ENCODE measurements around the gene NDC80.

NDC80 gene

DNA sequence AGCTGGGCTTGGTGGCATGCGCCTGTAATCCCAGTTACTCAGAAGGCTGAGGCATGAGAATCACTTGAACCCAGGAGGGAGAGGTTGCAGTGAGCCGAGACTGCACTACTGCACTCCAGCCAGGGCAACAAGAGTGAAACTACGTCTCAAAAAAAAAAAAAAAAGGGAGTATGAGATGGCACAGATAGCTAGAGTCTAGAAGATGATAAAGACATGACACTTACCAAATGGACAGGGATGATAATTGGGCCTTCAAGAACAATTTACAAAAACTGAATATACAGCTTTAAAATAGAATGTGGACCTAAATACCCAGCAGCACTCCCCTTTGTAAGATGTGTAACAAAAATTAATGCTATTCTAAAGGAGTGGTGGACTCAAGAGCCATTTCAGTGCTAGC lies 2.8 kb upstream of the NDC80 start:
- Histone ChIP-seq H2AFZ (ENCODE audit: low read length) (no peak overlapping the region), H3K27me3 (replicated peaks; ENCODE audit: insufficient read depth, low read length) (no peaks in the 10 kb centered on the region), H4K20me1 (ENCODE audit: insufficient read depth, low read length) (no peaks in the 10 kb centered on the region), H3F3A (ENCODE audit: insufficient read depth, low read length) (no peaks in the 10 kb centered on the region), H3K79me2 (ENCODE audit: low read length) (peaks cover 63% of the 10 kb centered on the region), H3K4me3 (ENCODE audit: low read length) (no peak overlapping the region), H3K9me3 (replicated peaks; ENCODE audit: insufficient read depth, low read length) (no peaks in the 10 kb centered on the region), H3K4me2 (ENCODE audit: low read depth, low read length) (no peak overlapping the region), H3K9ac (ENCODE audit: low read length) (no peak overlapping the region), H3K4me1 (ENCODE audit: low read length) (peaks cover 8% of the 10 kb centered on the region), H3K9me2 (replicated peaks; ENCODE audit: insufficient read depth, low read length) (no peaks in the 10 kb centered on the region), H3K36me3 (replicated peaks; ENCODE audit: insufficient read depth, low read length) (no peaks in the 10 kb centered on the region), H3K27ac (ENCODE audit: low read length) (no peak overlapping the region)
- TF ChIP-seq, protein P1, sequence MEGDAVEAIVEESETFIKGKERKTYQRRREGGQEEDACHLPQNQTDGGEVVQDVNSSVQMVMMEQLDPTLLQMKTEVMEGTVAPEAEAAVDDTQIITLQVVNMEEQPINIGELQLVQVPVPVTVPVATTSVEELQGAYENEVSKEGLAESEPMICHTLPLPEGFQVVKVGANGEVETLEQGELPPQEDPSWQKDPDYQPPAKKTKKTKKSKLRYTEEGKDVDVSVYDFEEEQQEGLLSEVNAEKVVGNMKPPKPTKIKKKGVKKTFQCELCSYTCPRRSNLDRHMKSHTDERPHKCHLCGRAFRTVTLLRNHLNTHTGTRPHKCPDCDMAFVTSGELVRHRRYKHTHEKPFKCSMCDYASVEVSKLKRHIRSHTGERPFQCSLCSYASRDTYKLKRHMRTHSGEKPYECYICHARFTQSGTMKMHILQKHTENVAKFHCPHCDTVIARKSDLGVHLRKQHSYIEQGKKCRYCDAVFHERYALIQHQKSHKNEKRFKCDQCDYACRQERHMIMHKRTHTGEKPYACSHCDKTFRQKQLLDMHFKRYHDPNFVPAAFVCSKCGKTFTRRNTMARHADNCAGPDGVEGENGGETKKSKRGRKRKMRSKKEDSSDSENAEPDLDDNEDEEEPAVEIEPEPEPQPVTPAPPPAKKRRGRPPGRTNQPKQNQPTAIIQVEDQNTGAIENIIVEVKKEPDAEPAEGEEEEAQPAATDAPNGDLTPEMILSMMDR (IDR thresholded peaks at IDR 0.05; ENCODE audit: low read length): no peak
- TF ChIP-seq EZH2 (optimal IDR thresholded peaks at IDR 0.05; ENCODE audit: low read depth, low read length) (no peak), EZH2phosphoT487 (IDR thresholded peaks at IDR 0.05; ENCODE audit: low read length) (no peak)
- DNase-seq: no peak

DNA sequence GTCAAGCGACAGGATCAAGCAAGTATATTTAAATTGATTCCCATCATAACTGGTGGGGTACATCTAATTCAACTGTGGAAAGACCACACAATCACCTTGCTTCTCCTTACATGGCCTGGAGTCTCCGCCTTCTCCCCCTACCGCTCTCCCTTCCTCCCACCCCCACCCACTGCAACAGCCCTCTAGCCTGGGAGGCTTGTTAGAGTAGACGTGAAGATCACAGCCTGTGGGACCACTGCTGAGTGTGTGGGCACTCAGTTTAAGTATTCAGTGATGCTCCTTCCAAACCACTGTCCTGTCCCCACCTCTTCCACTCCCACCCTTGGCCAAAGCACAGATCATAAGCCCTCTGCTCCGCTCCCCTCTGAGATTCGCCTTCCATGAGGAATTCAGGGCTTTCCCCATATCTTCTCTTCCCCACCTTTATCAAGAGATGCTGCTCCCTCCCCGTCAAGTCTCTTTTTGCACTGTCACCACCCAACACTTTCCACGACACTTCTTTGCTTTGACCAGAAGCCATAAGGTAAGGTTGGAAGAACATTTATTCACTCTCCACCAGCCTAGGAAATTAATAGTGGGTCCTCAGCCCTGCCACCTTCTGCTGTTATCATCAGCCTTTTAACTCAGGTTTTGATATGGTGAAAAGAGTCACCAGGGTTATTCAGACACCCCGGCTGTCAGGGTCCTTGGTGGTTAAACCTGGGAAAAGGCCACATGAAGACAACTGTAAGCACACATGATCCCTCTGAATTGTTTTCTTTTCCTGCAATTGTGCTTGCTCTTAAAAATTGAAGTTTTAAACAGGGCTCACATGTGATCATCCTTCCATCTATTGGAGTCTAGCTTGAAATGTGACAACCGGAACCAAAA lies 1.8 kb upstream of the NDC80 start:
- no peak for DNase-seq
- H3K9me2 ChIP-seq (replicated peaks; ENCODE audit: insufficient read depth, low read length): no peaks in the 10 kb centered on the region
- no peaks in the 10 kb centered on the region for H3F3A ChIP-seq (ENCODE audit: insufficient read depth, low read length)
- H4K20me1 ChIP-seq (ENCODE audit: insufficient read depth, low read length): no peaks in the 10 kb centered on the region
- H3K27me3 ChIP-seq (replicated peaks; ENCODE audit: insufficient read depth, low read length): no peaks in the 10 kb centered on the region
- no peak overlapping the region for H2AFZ ChIP-seq (ENCODE audit: low read length)
- H3K9ac ChIP-seq (ENCODE audit: low read length): no peak overlapping the region; the same call in 1 of the 2 replicates
- H3K27ac ChIP-seq (ENCODE audit: low read length): no peak overlapping the region
- H3K9me3 ChIP-seq (replicated peaks; ENCODE audit: insufficient read depth, low read length): no peaks in the 10 kb centered on the region
- no peaks in the 10 kb centered on the region for H3K36me3 ChIP-seq (replicated peaks; ENCODE audit: insufficient read depth, low read length)
- peaks cover 12% of the 10 kb centered on the region for H3K4me1 ChIP-seq (ENCODE audit: low read length)
- peak overlapping the region; percentile 87 for H3K4me3 ChIP-seq (ENCODE audit: low read length)
- TF ChIP-seq, protein P1 (IDR thresholded peaks at IDR 0.05; ENCODE audit: low read length): no peak
- no peak for TF ChIP-seq EZH2phosphoT487 (IDR thresholded peaks at IDR 0.05; ENCODE audit: low read length)
- no peak for TF ChIP-seq EZH2 (optimal IDR thresholded peaks at IDR 0.05; ENCODE audit: low read depth, low read length)
- H3K4me2 ChIP-seq (ENCODE audit: low read depth, low read length): peak overlapping the region; percentile 86
- peaks cover 72% of the 10 kb centered on the region for H3K79me2 ChIP-seq (ENCODE audit: low read length)

DNA sequence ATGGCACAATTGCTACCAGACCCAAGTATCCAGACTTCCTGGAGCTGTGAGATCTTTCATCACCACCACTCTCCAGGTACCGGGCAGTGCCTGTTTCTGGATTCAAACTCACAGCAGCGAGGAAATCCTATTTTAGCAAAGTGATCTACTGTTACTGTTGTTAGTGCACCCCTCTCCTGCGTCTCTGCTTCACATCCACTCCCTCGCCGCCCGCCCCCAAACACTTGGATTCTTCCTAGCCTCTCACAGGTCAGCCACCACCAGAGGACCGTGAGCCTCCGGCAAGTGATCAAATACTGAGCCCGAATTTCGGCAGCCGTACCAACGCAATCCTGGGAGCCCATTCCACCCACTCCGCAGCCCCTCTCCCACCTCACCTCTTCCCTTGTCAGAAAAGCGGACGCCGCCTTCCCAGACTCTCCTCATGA lies 571 bp upstream of the NDC80 start:
- peak overlapping the region; percentile 87 for H3K4me3 ChIP-seq (ENCODE audit: low read length)
- H3K27me3 ChIP-seq (replicated peaks; ENCODE audit: insufficient read depth, low read length): no peaks in the 10 kb centered on the region
- H3F3A ChIP-seq (ENCODE audit: insufficient read depth, low read length): no peaks in the 10 kb centered on the region
- H3K4me1 ChIP-seq (ENCODE audit: low read length): peaks cover 12% of the 10 kb centered on the region
- H4K20me1 ChIP-seq (ENCODE audit: insufficient read depth, low read length): no peaks in the 10 kb centered on the region
- peak overlapping the region; percentile 86 for H3K4me2 ChIP-seq (ENCODE audit: low read depth, low read length)
- no peaks in the 10 kb centered on the region for H3K9me3 ChIP-seq (replicated peaks; ENCODE audit: insufficient read depth, low read length)
- H3K9ac ChIP-seq (ENCODE audit: low read length): peak overlapping the region; percentile 98
- H3K79me2 ChIP-seq (ENCODE audit: low read length): peaks cover 82% of the 10 kb centered on the region
- peak; percentile 73 for DNase-seq
- TF ChIP-seq EZH2 (optimal IDR thresholded peaks at IDR 0.05; ENCODE audit: low read depth, low read length) (no peak), EZH2phosphoT487 (IDR thresholded peaks at IDR 0.05; ENCODE audit: low read length) (no peak)
- TF ChIP-seq, protein P1 (IDR thresholded peaks at IDR 0.05; ENCODE audit: low read length): no peak; the same call in 1 of the 2 replicates
- H3K27ac ChIP-seq (ENCODE audit: low read length): peak overlapping the region; percentile 85
- no peaks in the 10 kb centered on the region for H3K36me3 ChIP-seq (replicated peaks; ENCODE audit: insufficient read depth, low read length)
- peak overlapping the region; percentile 93 for H2AFZ ChIP-seq (ENCODE audit: low read length)
- H3K9me2 ChIP-seq (replicated peaks; ENCODE audit: insufficient read depth, low read length): no peaks in the 10 kb centered on the region
